HFF-Myc (cell line): ENCODE data around the gene FER.

Source experiments
- DNase-seq: peaks from one replicate; pipeline ENCODE4 v3.0.0-alpha.2; 2011; ENCODE audit warnings: low read depth; ENCODE audit errors: extremely low read depth
- H3K4me3 ChIP-seq: replicated peaks from 2 replicates; pipeline ENCODE4 v1.5.1; 2011; ENCODE audit warnings: low read depth, mild to moderate bottlenecking, control low read depth, low read length
- TF ChIP-seq, protein P1 (sequence below): IDR thresholded peaks from 2 replicates; pipeline ENCODE4 v1.5.1; 2012; ENCODE audit warnings: mild to moderate bottlenecking, low read depth, low read length, control low read depth; ENCODE audit errors: missing control alignments

FER gene

DNA sequence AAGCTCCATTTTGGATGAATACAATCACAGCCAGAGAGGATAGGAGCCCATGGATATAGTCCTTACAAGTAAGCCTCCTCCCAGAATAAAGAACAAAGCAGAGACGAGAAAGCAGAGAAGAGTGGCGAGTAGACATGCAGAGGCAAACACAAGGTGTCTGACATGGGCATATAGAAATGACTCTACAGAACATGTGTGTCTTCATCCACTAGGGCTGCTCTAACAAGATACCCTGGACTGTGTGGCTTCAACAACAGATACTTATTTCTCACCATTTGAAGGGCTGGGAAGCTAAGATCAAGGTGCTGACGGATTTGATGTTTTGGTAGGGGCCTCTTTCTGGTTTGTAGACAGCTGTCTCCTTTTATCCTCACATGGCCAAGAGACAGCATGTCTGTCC lies 32.3 kb upstream of the FER start:
- H3K4me3 ChIP-seq, result no peak overlapping the region
- no peak for DNase-seq
- TF ChIP-seq, protein P1, sequence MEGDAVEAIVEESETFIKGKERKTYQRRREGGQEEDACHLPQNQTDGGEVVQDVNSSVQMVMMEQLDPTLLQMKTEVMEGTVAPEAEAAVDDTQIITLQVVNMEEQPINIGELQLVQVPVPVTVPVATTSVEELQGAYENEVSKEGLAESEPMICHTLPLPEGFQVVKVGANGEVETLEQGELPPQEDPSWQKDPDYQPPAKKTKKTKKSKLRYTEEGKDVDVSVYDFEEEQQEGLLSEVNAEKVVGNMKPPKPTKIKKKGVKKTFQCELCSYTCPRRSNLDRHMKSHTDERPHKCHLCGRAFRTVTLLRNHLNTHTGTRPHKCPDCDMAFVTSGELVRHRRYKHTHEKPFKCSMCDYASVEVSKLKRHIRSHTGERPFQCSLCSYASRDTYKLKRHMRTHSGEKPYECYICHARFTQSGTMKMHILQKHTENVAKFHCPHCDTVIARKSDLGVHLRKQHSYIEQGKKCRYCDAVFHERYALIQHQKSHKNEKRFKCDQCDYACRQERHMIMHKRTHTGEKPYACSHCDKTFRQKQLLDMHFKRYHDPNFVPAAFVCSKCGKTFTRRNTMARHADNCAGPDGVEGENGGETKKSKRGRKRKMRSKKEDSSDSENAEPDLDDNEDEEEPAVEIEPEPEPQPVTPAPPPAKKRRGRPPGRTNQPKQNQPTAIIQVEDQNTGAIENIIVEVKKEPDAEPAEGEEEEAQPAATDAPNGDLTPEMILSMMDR, result no peak

- TF ChIP-seq, protein P1, result no peak
- DNase-seq, result no peak
- no peak overlapping the region for H3K4me3 ChIP-seq
Observed at GRCh38 chr5:108720391-108720790, 27.3 kb upstream of the FER start.

DNA sequence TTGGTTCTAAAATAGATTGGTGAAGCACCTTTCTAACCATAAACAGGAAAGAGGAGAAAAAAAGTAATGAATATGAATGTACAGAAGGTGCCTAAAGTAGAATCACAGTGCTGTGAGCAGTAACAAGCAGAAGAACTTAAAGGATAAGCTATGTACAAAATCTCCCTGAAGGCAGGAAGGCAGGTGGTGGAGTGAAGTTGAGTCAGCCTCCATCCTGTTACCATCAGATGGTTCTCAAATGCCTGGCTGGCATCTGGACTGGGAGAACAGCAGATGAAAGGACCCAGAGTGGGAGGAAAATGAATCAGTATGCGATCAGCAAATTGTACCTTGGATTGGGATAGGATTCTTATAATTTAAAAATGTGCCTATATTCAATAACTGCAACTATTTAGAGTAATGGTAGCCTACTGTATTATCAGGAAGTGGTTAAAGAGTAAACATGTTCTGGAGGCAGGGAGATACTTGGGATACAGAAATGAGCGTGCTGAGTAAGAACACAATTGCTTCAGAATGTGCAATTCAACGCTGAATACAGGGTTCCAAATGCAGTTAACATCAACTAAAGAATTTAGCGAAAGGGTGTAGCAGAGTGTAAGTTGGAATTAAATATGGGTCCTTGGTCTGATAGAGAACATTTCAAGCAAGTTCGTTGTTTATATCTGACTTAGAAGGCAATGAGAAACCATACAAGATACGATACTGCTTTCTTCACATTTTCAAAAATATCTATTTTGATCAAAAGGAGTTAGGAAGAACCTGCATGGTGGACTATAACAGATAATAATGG lies 21.1 kb upstream of the FER start:
- TF ChIP-seq, protein P1, result no peak
- H3K4me3 ChIP-seq, result peak overlapping the region; percentile 65
- peak; percentile 21 for DNase-seq

- peak overlapping the region; percentile 65 for H3K4me3 ChIP-seq
- DNase-seq, result peak; percentile 12
- TF ChIP-seq, protein P1, result no peak
Observed at GRCh38 chr5:108727236-108727650, 20.5 kb upstream of the FER start.

- peak overlapping the region; percentile 65 for H3K4me3 ChIP-seq
- peak; percentile 57 for DNase-seq
- TF ChIP-seq, protein P1, result no peak
Observed at GRCh38 chr5:108727651-108728565, 19.8 kb upstream of the FER start.

GRCh38 chr5:108728566-108729241 lies 19.0 kb upstream of the FER start:
- DNase-seq, result no peak
- TF ChIP-seq, protein P1, result no peak
- peak overlapping the region; percentile 65 for H3K4me3 ChIP-seq
